ENCODE results near the gene TMEM145.

TMEM145 gene

GRCh38 chr19:42281146-42281826 lies 31.8 kb upstream of the TMEM145 start:
- peak; percentile 40 for DNase-seq (ENCODE audit: low read depth, low spot score)
- TF ChIP-seq, protein P1, sequence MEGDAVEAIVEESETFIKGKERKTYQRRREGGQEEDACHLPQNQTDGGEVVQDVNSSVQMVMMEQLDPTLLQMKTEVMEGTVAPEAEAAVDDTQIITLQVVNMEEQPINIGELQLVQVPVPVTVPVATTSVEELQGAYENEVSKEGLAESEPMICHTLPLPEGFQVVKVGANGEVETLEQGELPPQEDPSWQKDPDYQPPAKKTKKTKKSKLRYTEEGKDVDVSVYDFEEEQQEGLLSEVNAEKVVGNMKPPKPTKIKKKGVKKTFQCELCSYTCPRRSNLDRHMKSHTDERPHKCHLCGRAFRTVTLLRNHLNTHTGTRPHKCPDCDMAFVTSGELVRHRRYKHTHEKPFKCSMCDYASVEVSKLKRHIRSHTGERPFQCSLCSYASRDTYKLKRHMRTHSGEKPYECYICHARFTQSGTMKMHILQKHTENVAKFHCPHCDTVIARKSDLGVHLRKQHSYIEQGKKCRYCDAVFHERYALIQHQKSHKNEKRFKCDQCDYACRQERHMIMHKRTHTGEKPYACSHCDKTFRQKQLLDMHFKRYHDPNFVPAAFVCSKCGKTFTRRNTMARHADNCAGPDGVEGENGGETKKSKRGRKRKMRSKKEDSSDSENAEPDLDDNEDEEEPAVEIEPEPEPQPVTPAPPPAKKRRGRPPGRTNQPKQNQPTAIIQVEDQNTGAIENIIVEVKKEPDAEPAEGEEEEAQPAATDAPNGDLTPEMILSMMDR (IDR thresholded peaks at IDR 0.05; ENCODE audit: low read depth, low read length), result no peak
- H3K4me3 ChIP-seq (ENCODE audit: low read depth, low read length), result peak overlapping the region; percentile 72
- in situ Hi-C loops (cut with HindIII; ENCODE audit: low sequenced_read_pairs), result no loop called here

- peak; percentile 64 for DNase-seq (ENCODE audit: low read depth, low spot score)
- TF ChIP-seq, protein P1 (IDR thresholded peaks at IDR 0.05; ENCODE audit: low read depth, low read length), result no peak
- in situ Hi-C loops (cut with HindIII; ENCODE audit: low sequenced_read_pairs), result no loop called here
- peak overlapping the region; percentile 72 for H3K4me3 ChIP-seq (ENCODE audit: low read depth, low read length)
Measured at GRCh38 chr19:42281827-42282762, 31.0 kb upstream of the TMEM145 start.

- TF ChIP-seq, protein P1 (IDR thresholded peaks at IDR 0.05; ENCODE audit: low read depth, low read length), result no peak
- no peak for DNase-seq (ENCODE audit: low read depth, low spot score)
- no peak overlapping the region for H3K4me3 ChIP-seq (ENCODE audit: low read depth, low read length)
- in situ Hi-C loops (cut with HindIII; ENCODE audit: low sequenced_read_pairs), result no loop called here
Measured at GRCh38 chr19:42282819-42283187, 30.3 kb upstream of the TMEM145 start.

DNA sequence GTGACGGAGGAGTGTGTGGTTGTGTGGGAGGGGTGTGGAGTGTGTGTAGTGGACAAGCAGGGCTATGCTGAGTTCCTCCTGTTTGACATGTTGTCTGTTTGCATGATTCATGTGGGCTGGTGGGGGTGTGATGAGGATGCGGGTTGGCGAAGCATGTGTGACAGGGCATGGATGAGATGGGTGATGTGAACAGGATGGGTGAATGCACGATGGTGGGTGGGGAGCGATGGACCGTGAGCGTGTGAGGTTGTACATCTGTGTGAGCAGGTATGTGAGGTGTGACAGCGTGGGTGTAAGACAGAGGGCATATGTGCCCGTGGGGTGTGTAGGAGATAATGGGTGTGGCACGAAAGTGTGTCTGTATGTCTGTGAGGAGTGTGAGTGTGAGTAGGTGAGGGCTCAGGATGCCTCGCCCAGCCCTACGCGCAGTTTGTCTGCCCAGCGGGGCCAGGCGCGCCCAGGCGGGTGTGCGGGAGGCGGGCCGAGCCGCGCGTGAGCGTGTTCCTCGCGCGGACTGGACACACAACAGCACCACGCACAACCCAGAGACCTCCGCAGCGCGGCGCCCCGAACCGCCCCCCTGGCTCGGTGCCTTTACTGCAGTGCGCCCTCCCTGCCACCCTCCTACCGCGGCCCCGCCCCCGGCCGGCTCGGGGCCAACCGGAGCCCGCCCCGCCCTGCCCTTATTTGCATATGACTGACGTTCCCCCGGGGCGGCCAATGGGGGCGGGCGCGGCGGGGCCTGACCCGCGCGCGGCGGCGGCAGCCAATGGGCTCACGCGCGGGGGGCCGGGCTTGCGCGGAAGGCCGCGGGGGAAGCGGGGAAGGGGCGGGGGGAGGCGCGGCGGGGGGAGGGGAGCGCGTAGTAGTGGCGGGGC lies 29.7 kb upstream of the TMEM145 start:
- in situ Hi-C loops (cut with HindIII; ENCODE audit: low sequenced_read_pairs), result no loop called here
- H3K4me3 ChIP-seq (ENCODE audit: low read depth, low read length), result peak overlapping the region; percentile 15
- TF ChIP-seq, protein P1 (IDR thresholded peaks at IDR 0.05; ENCODE audit: low read depth, low read length), result no peak
- peak; percentile 95 for DNase-seq (ENCODE audit: low read depth, low spot score)

DNA sequence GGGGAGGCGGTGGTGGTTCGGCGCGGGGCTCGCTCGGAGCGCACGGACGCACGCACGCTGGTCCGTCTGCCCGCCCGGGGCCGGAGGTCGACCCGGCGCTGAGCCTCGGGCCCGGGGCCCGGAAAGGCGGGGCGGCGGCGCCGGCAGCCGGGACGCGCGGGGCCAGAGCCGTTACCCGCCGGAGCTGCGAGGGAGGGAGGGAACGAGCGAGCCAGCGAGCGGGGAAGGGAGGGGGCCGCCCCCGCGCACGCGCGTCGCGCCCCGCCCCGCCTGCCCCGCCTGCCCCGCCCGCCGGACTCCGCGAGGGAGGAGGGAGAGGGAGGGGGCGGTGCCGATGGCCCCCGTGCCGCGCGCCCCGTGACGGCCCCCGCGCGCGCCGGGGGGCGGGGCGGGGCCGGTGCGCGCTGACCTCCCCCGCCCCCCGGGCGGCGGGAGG lies 29.0 kb upstream of the TMEM145 start:
- peak overlapping the region; percentile 15 for H3K4me3 ChIP-seq (ENCODE audit: low read depth, low read length)
- in situ Hi-C loops (cut with HindIII; ENCODE audit: low sequenced_read_pairs), result no loop called here
- DNase-seq (ENCODE audit: low read depth, low spot score), result peak; percentile 65
- TF ChIP-seq, protein P1 (IDR thresholded peaks at IDR 0.05; ENCODE audit: low read depth, low read length), result no peak
